HG02571 (cell line): ENCODE results near the gene ERC2.

ENCODE experiments used
- ATAC-seq: cut with Tn5 transposase; IDR thresholded peaks from one replicate; pipeline ENCODE4 v1.9.1; 2021; ENCODE audit warnings: mild to moderate bottlenecking, moderate library complexity; ENCODE audit not compliant: unreplicated experiment

ERC2 gene

GRCh38 chr3:55473788-55474187 lies 994.5 kb downstream of the ERC2 start:
- no peak for ATAC-seq

DNA sequence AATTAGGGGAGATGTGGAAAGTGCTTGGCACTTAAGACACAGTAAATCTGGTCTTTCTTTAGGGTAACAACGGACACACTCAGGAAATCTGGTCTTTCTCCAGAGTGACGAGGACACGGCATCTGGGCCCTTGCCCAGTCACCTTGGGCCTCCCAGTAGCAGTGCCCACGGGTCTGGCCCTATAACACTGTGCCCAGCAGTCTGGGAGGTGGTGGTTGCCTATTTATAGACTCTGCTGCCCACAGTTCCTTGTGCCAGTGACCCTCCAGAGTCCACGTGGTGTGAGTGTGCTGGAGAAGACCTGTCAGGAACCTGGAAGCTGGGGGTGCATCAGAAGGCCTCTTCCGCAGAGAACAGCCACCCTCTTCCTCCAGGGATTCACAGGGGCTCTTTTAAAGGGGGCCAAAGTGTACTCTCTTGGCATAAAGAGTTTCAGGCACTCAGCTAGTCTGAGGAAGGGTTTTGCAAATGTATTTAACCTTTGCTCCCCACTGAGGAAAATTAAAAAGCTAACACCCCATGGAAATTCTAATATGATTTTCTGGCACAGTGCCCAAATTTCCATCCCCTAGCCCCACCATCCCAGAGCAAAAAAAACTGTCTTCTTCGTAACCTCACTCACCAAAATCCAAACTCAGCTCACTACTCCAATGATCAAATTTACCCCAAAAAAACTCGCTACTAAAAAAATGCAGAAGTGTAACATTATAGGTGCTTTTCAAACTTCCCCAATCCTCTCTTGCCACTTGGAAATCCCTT lies 996.6 kb downstream of the ERC2 start:
- ATAC-seq, result no peak

DNA sequence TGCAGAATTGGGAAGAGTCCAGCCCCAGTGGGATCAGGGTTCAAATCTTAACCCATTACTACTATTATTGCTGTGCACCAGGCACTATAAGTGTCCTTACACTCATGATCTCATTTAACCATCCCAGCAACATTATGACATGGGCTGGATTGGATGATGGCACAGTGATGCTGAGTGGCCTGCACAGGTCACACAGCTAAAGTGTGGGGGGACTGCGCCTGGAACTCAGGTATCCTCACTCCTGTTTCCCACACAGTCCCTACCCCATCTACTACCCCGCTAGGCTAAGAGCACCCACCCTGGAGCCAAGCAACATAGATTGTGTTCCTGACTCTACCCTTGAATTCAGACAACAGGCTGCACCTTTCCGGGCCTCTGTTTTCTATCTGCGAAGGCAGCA lies 997.2 kb downstream of the ERC2 start:
- no peak for ATAC-seq

GRCh38 chr3:55469957-55470526 lies 998.2 kb downstream of the ERC2 start:
- no peak for ATAC-seq

GRCh38 chr3:55468251-55468650 lies 1000.0 kb downstream of the ERC2 start:
- no peak for ATAC-seq

DNA sequence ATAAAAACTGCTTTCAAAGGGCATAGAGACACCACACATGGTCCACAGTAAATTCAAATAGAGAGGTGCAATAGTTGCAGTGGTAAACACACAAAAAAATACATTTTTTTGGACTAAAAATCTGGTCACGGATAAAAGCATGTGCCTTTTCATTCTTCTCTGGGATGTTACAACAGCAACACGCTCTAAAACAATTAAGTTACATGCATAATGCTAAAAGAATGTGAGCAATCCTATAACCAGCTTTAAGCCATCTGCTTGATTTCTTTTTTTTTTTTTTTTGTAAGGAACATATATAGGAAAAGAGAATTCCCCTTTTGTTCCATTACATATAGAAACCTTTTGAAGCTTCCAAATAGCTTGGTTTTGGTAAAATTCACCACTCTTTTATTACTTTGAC lies 1001.2 kb downstream of the ERC2 start:
- no peak for ATAC-seq

GRCh38 chr3:55466526-55466925 lies 1001.7 kb downstream of the ERC2 start:
- no peak for ATAC-seq

DNA sequence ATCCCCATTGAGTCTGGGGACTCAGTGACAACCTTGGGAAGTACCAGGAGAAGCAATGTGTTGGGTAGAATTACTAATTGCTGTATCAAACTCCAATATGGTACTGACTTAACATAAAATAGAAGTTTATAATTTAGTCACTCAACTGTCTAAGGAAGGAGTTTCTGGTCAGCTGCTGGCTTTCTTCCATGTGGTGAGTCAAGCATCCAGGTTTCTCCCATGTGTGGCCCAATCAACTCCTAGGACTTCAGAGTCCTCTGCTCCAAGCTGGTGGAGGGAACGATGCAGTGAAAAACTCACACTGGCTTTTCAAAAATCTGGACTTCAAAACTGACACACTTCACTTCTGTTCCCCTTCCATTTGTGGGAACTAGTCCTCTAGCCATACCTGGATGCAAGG lies 1006.4 kb downstream of the ERC2 start:
- ATAC-seq, result no peak

- ATAC-seq, result no peak
These were observed 1008.4 kb downstream of the ERC2 start for GRCh38 chr3:55459838-55460237.
